Nephron (organoid): Measurements from ENCODE around the gene MYBBP1A.
"Not testable (repeated sequence)": the region's sequence is repeated elsewhere in the genome, so short reads cannot be mapped to it uniquely, and the experiment has no call there.

Source experiments
- H3K27ac Mint-ChIP-seq, 3 experiments: 2 replicates each; pipeline ENCODE4 v1.8.0; 2020; ENCODE audit warnings: mixed read lengths in 3 of 3, mild to moderate bottlenecking in 2 of 3, moderate library complexity in 1 of 3
- H3K27me3 Mint-ChIP-seq: 2 replicates; pipeline ENCODE4 v1.8.0; 2021; ENCODE audit warnings: low read depth, mild to moderate bottlenecking, moderate library complexity, mixed read lengths
- H3K36me3 Mint-ChIP-seq: 2 replicates; pipeline ENCODE4 v1.8.0; 2020; ENCODE audit warnings: low read depth, mixed read lengths
- H3K4me1 Mint-ChIP-seq: 2 replicates; pipeline ENCODE4 v1.8.0; 2020; ENCODE audit warnings: mixed read lengths
- H3K4me3 Mint-ChIP-seq, 3 experiments: 2 replicates each; pipeline ENCODE4 v1.8.0; 2020; ENCODE audit warnings: mild to moderate bottlenecking in 3 of 3, mixed read lengths in 3 of 3, moderate library complexity in 2 of 3
- H3K9me3 Mint-ChIP-seq: 2 replicates; pipeline ENCODE4 v1.8.0; 2020; ENCODE audit warnings: mixed read lengths
- CTCF ChIP-seq, 3 experiments: fragments of 200-600 bp; sonication (generic); IDR thresholded peaks; one replicate each; pipeline ENCODE4 v1.5.0; 2021; ENCODE audit warnings: antibody characterized with exemption in 3 of 3; ENCODE audit not compliant: unreplicated experiment in 3 of 3

The MYBBP1A gene

DNA sequence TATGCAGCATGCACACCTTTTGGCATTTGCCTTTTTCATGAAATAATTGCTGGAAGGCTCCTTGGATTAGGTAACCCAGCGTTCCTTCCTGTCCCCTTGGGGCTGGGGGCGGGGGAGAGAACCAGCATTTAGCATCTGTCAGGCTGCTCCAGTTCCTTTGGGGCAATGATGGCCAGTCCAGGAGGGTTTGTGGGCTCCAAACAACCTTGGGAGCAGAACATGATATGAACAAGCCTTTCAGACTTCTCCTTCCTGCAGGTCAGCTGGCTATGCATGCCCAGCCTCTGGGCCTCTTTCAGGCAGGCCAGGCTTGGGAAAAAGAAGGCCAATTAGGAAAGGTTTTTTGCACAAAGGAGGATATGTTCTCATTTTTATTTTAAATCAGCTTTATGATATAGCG, 28.0 kb upstream of the MYBBP1A start:
- Mint-ChIP-seq H3K4me3 (peak overlapping the region; percentile 86 to 92 (median 91)), H3K27ac (peak overlapping the region; percentile 83 to 95 (median 95)), H3K27me3 (peaks cover 17% of the 10 kb centered on the region), H3K36me3 (peaks cover 5% of the 10 kb centered on the region), H3K9me3 (no peaks in the 10 kb centered on the region), H3K4me1 (peaks cover 65% of the 10 kb centered on the region)
- TF ChIP-seq CTCF (IDR thresholded peaks at IDR 0.05; ENCODE audit: unreplicated experiment in 3 of 3) = no peak

- no peak for TF ChIP-seq CTCF (IDR thresholded peaks at IDR 0.05; ENCODE audit: unreplicated experiment in 3 of 3)
- Mint-ChIP-seq H3K27me3 (peaks cover 17% of the 10 kb centered on the region), H3K9me3 (no peaks in the 10 kb centered on the region), H3K4me1 (peaks cover 64% of the 10 kb centered on the region), H3K36me3 (peaks cover 5% of the 10 kb centered on the region), H3K4me3 (peak overlapping the region; percentile 86 to 92 (median 91)), H3K27ac (peak overlapping the region; percentile 83 to 95 (median 95))
Measured at GRCh38 chr17:4582691-4583090, 27.5 kb upstream of the MYBBP1A start.

DNA sequence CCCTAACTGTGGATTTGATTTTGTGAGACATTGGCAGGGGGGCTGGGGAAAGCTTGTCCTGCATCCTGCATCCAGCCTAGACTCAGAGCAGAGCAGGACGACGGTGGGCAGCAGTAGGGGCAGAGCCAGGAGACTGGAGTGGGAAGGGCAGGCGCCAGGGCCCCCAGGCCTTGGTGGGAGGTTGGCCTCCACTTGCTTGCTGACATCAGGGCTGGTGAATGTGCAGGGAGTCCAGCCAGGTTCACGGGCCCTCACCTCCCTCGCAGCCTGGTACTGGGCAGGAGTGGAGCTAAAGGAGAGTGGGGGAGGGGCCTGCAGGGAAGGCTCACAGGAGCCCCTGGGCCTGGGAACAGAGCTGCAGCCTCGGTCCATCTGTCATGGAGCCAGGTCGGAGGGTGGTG, 26.9 kb upstream of the MYBBP1A start:
- H3K36me3 Mint-ChIP-seq = peaks cover 5% of the 10 kb centered on the region
- peak overlapping the region in 2 of 3 experiments; percentile 86 to 92 for H3K4me3 Mint-ChIP-seq

DNA sequence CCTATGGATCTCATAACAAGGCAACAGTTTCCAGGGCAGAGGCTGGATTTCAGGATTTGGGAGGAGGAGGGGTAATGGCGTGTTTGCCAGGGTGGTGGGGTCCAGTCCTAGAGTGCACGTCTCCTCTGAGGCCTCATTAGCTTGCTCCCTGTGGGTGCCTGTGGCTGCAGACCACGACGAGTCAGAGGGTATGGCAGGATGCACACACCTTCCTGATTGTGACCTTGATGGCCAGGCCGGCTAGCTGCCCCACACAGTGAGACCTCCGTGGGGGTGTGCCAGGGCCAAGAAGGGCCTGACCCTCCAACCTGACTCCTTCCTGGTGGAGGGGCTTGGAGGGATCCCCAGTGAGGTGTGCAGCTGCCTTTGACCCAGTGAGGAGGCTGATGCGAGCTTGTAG, 25.1 kb upstream of the MYBBP1A start:
- TF ChIP-seq CTCF (IDR thresholded peaks at IDR 0.05; ENCODE audit: unreplicated experiment in 3 of 3) = no peak
- Mint-ChIP-seq H3K4me3 (peak overlapping the region in 1 of 3 experiments; percentile 26), H3K4me1 (peaks cover 62% of the 10 kb centered on the region), H3K27ac (peak overlapping the region; percentile 65 to 78 (median 76)), H3K27me3 (peaks cover 7% of the 10 kb centered on the region), H3K9me3 (no peaks in the 10 kb centered on the region), H3K36me3 (no peaks in the 10 kb centered on the region)

More for the DNA sequence above, 26.9 kb upstream of the MYBBP1A start:
- no peak for TF ChIP-seq CTCF (IDR thresholded peaks at IDR 0.05; ENCODE audit: unreplicated experiment in 3 of 3)
- no peaks in the 10 kb centered on the region for H3K9me3 Mint-ChIP-seq
- H3K4me1 Mint-ChIP-seq = peaks cover 66% of the 10 kb centered on the region
- peaks cover 17% of the 10 kb centered on the region for H3K27me3 Mint-ChIP-seq
- peak overlapping the region; percentile 83 to 95 (median 95) for H3K27ac Mint-ChIP-seq

GRCh38 chr17:4579678-4580077, 24.5 kb upstream of the MYBBP1A start:
- Mint-ChIP-seq H3K36me3 (no peaks in the 10 kb centered on the region), H3K4me3 (no peak overlapping the region), H3K27me3 (peaks cover 5% of the 10 kb centered on the region), H3K9me3 (no peaks in the 10 kb centered on the region), H3K4me1 (peaks cover 66% of the 10 kb centered on the region), H3K27ac (peak overlapping the region; percentile 65 to 78 (median 76))
- TF ChIP-seq CTCF (IDR thresholded peaks at IDR 0.05; ENCODE audit: unreplicated experiment in 3 of 3) = no peak

DNA sequence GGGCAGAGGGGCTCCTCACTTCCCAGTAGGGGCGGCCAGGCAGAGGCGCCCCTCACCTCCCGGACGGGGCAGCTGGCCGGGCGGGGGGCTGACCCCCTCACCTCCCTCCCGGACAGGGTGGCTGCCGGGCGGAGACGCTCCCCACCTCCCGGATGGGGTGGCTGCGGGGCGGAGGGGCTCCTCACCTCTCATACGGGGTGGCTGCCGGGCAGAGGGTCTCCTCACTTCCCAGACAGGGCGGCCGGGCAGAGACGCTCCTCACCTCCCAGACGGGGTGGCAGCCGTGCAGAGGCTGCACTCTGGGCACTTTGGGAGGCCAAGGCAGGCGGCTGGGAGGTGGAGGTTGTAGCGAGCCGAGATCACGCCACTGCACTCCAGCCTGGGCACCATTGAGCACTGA, 23.2 kb upstream of the MYBBP1A start:
- not testable (repeated sequence) for H3K36me3 Mint-ChIP-seq, H3K4me3 Mint-ChIP-seq, H3K9me3 Mint-ChIP-seq, H3K27me3 Mint-ChIP-seq
- Mint-ChIP-seq H3K27ac (peak overlapping the region in 2 of 3 experiments; percentile 84 to 99), H3K4me1 (peaks cover 68% of the 10 kb centered on the region)
